HEK293 (cell line): ENCODE measurements around the gene UFSP1.
A peak's percentile ranks its signal among the peaks of the same experiment; 100 is the strongest.

ENCODE experiments used
- REPIN1 ChIP-seq: fragments of 450-650 bp; formaldehyde crosslinking; IDR thresholded peaks from 2 replicates; pipeline ENCODE4 v1.5.1; 2017; ENCODE audit warnings: missing biosample characterization, missing genetic modification characterization, low read depth
- SETDB1 ChIP-seq: IDR thresholded peaks from one replicate; pipeline ENCODE4 v1.6.1; 2017; ENCODE audit warnings: mild to moderate bottlenecking, low read length, moderate library complexity, mixed read lengths; ENCODE audit not compliant: insufficient read length
- ZNF16 ChIP-seq: fragments of 450-650 bp; formaldehyde crosslinking; IDR thresholded peaks from 2 replicates; pipeline ENCODE4 v1.5.1; 2016; ENCODE audit warnings: low read depth, missing biosample characterization, missing genetic modification characterization
- ZNF174 ChIP-seq: fragments of 450-650 bp; formaldehyde crosslinking; IDR thresholded peaks from 2 replicates; pipeline ENCODE4 v1.5.0; 2017; ENCODE audit warnings: missing biosample characterization, mild to moderate bottlenecking, missing genetic modification characterization
- ZNF2 ChIP-seq: fragments of 450-650 bp; formaldehyde crosslinking; IDR thresholded peaks from 2 replicates; pipeline ENCODE4 v1.5.1; 2016; ENCODE audit warnings: missing biosample characterization, missing genetic modification characterization
- ZNF214 ChIP-seq: fragments of 450-650 bp; formaldehyde crosslinking; IDR thresholded peaks from 2 replicates; pipeline ENCODE4 v1.5.1; 2017; ENCODE audit warnings: missing biosample characterization, mild to moderate bottlenecking, missing genetic modification characterization, borderline replicate concordance
- ZNF292 ChIP-seq: fragments of 450-650 bp; formaldehyde crosslinking; IDR thresholded peaks from 2 replicates; pipeline ENCODE4 v1.5.1; 2016; ENCODE audit warnings: low read depth, missing biosample characterization, missing genetic modification characterization, borderline replicate concordance
- ZNF362 ChIP-seq: fragments of 450-650 bp; formaldehyde crosslinking; IDR thresholded peaks from 2 replicates; pipeline ENCODE4 v1.5.1; 2016; ENCODE audit warnings: missing biosample characterization, missing genetic modification characterization
- ZNF521 ChIP-seq: fragments of 450-650 bp; formaldehyde crosslinking; IDR thresholded peaks from 2 replicates; pipeline ENCODE4 v1.5.1; 2017; ENCODE audit warnings: missing biosample characterization, mild to moderate bottlenecking, missing genetic modification characterization
- ZNF548 ChIP-seq: fragments of 450-650 bp; formaldehyde crosslinking; IDR thresholded peaks from 2 replicates; pipeline ENCODE4 v1.5.1; 2016; ENCODE audit warnings: missing biosample characterization, missing genetic modification characterization
- ZNF600 ChIP-seq: fragments of 450-650 bp; formaldehyde crosslinking; IDR thresholded peaks from 2 replicates; pipeline ENCODE4 v1.5.1; 2016; ENCODE audit warnings: missing biosample characterization, missing genetic modification characterization
- ZNF639 ChIP-seq: fragments of 450-650 bp; formaldehyde crosslinking; IDR thresholded peaks from 2 replicates; pipeline ENCODE4 v1.5.1; 2016; ENCODE audit warnings: missing biosample characterization, missing genetic modification characterization
- ZNF658 ChIP-seq: fragments of 450-650 bp; formaldehyde crosslinking; IDR thresholded peaks from 2 replicates; pipeline ENCODE4; 2016; ENCODE audit warnings: missing biosample characterization, missing genetic modification characterization
- ZNF76 ChIP-seq: fragments of 450-650 bp; formaldehyde crosslinking; IDR thresholded peaks from 2 replicates; pipeline ENCODE4; 2016; ENCODE audit warnings: low read depth, missing biosample characterization, missing genetic modification characterization, borderline replicate concordance
- ZNF837 ChIP-seq: fragments of 450-650 bp; formaldehyde crosslinking; IDR thresholded peaks from 2 replicates; pipeline ENCODE4 v1.5.1; 2016; ENCODE audit warnings: missing biosample characterization, missing genetic modification characterization
- ZSCAN30 ChIP-seq: fragments of 450-650 bp; IDR thresholded peaks from 2 replicates; pipeline ENCODE4 v1.5.1; 2018; ENCODE audit warnings: missing biosample characterization, mild to moderate bottlenecking, missing genetic modification characterization, moderate library complexity
- TF ChIP-seq, protein P1 (sequence below): fragments of 450-650 bp; formaldehyde crosslinking; IDR thresholded peaks from 2 replicates; pipeline ENCODE4 v1.5.1; 2017; ENCODE audit warnings: missing biosample characterization, missing genetic modification characterization
- TF ChIP-seq, protein P2 (sequence below): fragments of 450-650 bp; formaldehyde crosslinking; IDR thresholded peaks from 2 replicates; pipeline ENCODE4 v1.5.1; 2016; ENCODE audit warnings: missing biosample characterization, missing genetic modification characterization
- TF ChIP-seq, protein P3 (sequence below): fragments of 450-650 bp; formaldehyde crosslinking; IDR thresholded peaks from 2 replicates; pipeline ENCODE4 v1.5.1; 2016; ENCODE audit warnings: missing biosample characterization, missing genetic modification characterization

The UFSP1 gene

DNA sequence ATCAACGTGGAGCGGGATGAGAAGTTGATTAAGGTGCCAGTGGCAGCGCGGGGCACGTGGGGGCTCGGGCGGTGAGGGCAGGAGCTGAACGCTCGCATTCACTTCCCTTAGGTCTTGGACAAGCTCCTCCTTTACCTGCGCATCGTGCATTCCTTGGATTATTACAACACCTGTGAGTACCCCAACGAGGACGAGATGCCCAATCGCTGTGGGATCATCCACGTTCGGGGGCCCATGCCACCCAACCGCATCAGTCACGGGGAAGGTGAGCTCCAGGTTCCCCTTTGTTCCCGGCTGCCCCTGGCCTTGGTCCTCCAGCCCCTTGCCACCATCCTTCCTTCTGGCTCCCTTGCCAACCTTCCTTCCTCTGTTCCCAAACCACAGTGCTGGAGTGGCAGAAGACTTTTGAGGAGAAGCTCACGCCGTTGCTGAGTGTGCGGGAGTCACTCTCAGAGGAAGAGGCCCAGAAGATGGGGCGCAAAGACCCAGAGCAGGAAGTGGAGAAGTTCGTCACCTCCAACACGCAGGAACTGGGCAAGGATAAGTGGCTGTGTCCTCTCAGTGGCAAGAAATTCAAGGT, 2.5 kb downstream of the UFSP1 start (continued):
- TF ChIP-seq, protein P1, sequence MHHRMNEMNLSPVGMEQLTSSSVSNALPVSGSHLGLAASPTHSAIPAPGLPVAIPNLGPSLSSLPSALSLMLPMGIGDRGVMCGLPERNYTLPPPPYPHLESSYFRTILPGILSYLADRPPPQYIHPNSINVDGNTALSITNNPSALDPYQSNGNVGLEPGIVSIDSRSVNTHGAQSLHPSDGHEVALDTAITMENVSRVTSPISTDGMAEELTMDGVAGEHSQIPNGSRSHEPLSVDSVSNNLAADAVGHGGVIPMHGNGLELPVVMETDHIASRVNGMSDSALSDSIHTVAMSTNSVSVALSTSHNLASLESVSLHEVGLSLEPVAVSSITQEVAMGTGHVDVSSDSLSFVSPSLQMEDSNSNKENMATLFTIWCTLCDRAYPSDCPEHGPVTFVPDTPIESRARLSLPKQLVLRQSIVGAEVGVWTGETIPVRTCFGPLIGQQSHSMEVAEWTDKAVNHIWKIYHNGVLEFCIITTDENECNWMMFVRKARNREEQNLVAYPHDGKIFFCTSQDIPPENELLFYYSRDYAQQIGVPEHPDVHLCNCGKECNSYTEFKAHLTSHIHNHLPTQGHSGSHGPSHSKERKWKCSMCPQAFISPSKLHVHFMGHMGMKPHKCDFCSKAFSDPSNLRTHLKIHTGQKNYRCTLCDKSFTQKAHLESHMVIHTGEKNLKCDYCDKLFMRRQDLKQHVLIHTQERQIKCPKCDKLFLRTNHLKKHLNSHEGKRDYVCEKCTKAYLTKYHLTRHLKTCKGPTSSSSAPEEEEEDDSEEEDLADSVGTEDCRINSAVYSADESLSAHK (tag by site-specific recombination), result no peak
- TF ChIP-seq, protein P2, sequence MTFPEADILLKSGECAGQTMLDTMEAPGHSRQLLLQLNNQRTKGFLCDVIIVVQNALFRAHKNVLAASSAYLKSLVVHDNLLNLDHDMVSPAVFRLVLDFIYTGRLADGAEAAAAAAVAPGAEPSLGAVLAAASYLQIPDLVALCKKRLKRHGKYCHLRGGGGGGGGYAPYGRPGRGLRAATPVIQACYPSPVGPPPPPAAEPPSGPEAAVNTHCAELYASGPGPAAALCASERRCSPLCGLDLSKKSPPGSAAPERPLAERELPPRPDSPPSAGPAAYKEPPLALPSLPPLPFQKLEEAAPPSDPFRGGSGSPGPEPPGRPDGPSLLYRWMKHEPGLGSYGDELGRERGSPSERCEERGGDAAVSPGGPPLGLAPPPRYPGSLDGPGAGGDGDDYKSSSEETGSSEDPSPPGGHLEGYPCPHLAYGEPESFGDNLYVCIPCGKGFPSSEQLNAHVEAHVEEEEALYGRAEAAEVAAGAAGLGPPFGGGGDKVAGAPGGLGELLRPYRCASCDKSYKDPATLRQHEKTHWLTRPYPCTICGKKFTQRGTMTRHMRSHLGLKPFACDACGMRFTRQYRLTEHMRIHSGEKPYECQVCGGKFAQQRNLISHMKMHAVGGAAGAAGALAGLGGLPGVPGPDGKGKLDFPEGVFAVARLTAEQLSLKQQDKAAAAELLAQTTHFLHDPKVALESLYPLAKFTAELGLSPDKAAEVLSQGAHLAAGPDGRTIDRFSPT, result 0 out of 2 replicates have a peak, but pooled peaks have one; percentile 32
- TF ChIP-seq ZNF292 (tag by site-specific recombination) (no peak), ZNF214 (tag by site-specific recombination) (no peak), ZNF174 (tag by site-specific recombination) (no peak), ZNF658 (no peak), ZNF362 (tag by site-specific recombination) (no peak), ZNF639 (tag by site-specific recombination) (no peak), REPIN1 (tag by site-specific recombination) (no peak), ZNF521 (tag by site-specific recombination) (no peak), ZNF837 (tag by site-specific recombination) (0 out of 2 replicates have a peak, but pooled peaks have one; percentile 70), ZNF2 (no peak), ZNF600 (tag by site-specific recombination) (peak; percentile 91), ZNF76 (tag by site-specific recombination) (no peak), ZSCAN30 (tag by site-specific recombination) (no peak), ZNF16 (tag by site-specific recombination) (no peak), SETDB1 (no peak), ZNF548 (tag by site-specific recombination) (no peak)
- TF ChIP-seq, protein P3, sequence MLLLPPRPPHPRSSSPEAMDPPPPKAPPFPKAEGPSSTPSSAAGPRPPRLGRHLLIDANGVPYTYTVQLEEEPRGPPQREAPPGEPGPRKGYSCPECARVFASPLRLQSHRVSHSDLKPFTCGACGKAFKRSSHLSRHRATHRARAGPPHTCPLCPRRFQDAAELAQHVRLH, result no peak
